HepG2 (cell line): ENCODE data around the gene MICAL3. TPM values are rescaled to one million over a fixed set of nuclear protein-coding genes. Genes with fewer than 3 reads are reported as not detected.

Source experiments
- CREB3 ChIP-seq: sonication (generic); formaldehyde crosslinking; IDR thresholded peaks from 2 replicates; pipeline ENCODE4 v1.5.0; 2020; ENCODE audit warnings: missing genetic modification reagents
- TEAD2 ChIP-seq: sonication (generic); formaldehyde crosslinking; IDR thresholded peaks from 2 replicates; pipeline ENCODE4 v1.9.0; 2021; ENCODE audit warnings: missing genetic modification reagents
- UBTF ChIP-seq: sonication (generic); formaldehyde crosslinking; IDR thresholded peaks from 2 replicates; pipeline ENCODE4 v1.4.0; 2020; ENCODE audit warnings: mild to moderate bottlenecking, missing genetic modification reagents
- ZNF333 ChIP-seq: sonication (generic); formaldehyde crosslinking; IDR thresholded peaks from 2 replicates; pipeline ENCODE4 v1.4.0; 2020; ENCODE audit warnings: mild to moderate bottlenecking, missing genetic modification reagents, borderline replicate concordance
- ZNF451 ChIP-seq: sonication (generic); formaldehyde crosslinking; IDR thresholded peaks from 2 replicates; pipeline ENCODE4 v1.5.0; 2020; ENCODE audit warnings: mild to moderate bottlenecking, missing genetic modification reagents
- ZNF570 ChIP-seq: sonication (generic); formaldehyde crosslinking; IDR thresholded peaks from 2 replicates; pipeline ENCODE4 v1.4.0; 2020; ENCODE audit warnings: mild to moderate bottlenecking, missing genetic modification reagents, borderline replicate concordance
- ZNF720 ChIP-seq: sonication (generic); formaldehyde crosslinking; IDR thresholded peaks from 2 replicates; pipeline ENCODE4 v1.4.0; 2020; ENCODE audit warnings: missing genetic modification reagents
- ZNF749 ChIP-seq: sonication (generic); formaldehyde crosslinking; IDR thresholded peaks from 2 replicates; pipeline ENCODE4 v1.8.0; 2022; ENCODE audit warnings: mild to moderate bottlenecking, missing genetic modification reagents, moderate library complexity, borderline replicate concordance
- polyA plus RNA-seq, 8 experiments: library from polyadenylated mRNA; depleted of rRNA in 3 of 8; stranded (reverse) in 7 of 8; unstranded in 1 of 8; fragments of >200 nt; fragmentation: Illumina TruSeq in 4 of 8; extraction: Trizol in 4 of 8; gene quantifications; 2 replicates each; pipeline versions ENCODE4 v1.2.1 to v1.2.3, GENCODE V29; 2011 to 2016; ENCODE audit warnings: low read depth in 4 of 8, missing spikeins in 1 of 8, mixed read lengths in 1 of 8; ENCODE audit not compliant: insufficient read depth in 1 of 8
- total RNA-seq, 5 experiments: library from RNA; depleted of rRNA; stranded (reverse); fragments of >200 nt; fragmentation: Illumina TruSeq; extraction: Trizol; gene quantifications; 2 replicates each; pipeline ENCODE4 v1.2.3, GENCODE V29; 2016; ENCODE audit warnings: low read depth in 1 of 5
- TF ChIP-seq, protein P1 (sequence below): IDR thresholded peaks from 2 replicates; pipeline ENCODE4 v1.6.1; 2016; ENCODE audit warnings: missing genetic modification reagents, missing compliant biosample characterization

MICAL3 gene
- total and polyA plus RNA-seq, 2 of the 13 experiments (the other 11 are each of a cell fraction or from before 2014, with no cell fraction given), result 5.3 to 12.5 TPM

- TF ChIP-seq CREB3 (CRISPR knock-in tag) (no peak), ZNF720 (CRISPR knock-in tag) (no peak), ZNF749 (no peak), ZNF451 (CRISPR knock-in tag) (no peak), ZNF333 (no peak), ZNF570 (CRISPR knock-in tag) (no peak), UBTF (CRISPR knock-in tag) (no peak), TEAD2 (CRISPR knock-in tag) (no peak)
- TF ChIP-seq, protein P1, sequence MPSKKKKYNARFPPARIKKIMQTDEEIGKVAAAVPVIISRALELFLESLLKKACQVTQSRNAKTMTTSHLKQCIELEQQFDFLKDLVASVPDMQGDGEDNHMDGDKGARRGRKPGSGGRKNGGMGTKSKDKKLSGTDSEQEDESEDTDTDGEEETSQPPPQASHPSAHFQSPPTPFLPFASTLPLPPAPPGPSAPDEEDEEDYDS (CRISPR knock-in tag), result 0 out of 2 replicates have a peak, but pooled peaks have one; percentile 50
Measured at GRCh38 chr22:17954200-17954859, 70.0 kb downstream of the MICAL3 start (continued).
